Mesendoderm (in vitro differentiated cells): ENCODE measurements around the gene SHC2. TPM values are rescaled to one million over a fixed set of nuclear protein-coding genes. Genes with fewer than 3 reads are reported as not detected.

ENCODE experiments used
- DNase-seq: peaks from one replicate; pipeline ENCODE4 v3.0.0; 2013
- H2AK5ac ChIP-seq: 2 replicates; pipeline ENCODE4 v1.6.1; 2013; ENCODE audit warnings: low read length, inconsistent platforms
- H2BK120ac ChIP-seq: 2 replicates; pipeline ENCODE4 v1.6.1; 2013; ENCODE audit warnings: low read depth, mild to moderate bottlenecking, low read length, moderate library complexity, mixed read lengths
- H2BK15ac ChIP-seq: replicated peaks from 2 replicates; pipeline ENCODE4 v1.6.1; 2013; ENCODE audit warnings: low read depth, mild to moderate bottlenecking, moderate library complexity
- H2BK5ac ChIP-seq: 2 replicates; pipeline ENCODE4 v1.6.1; 2013; ENCODE audit warnings: low read length, inconsistent platforms
- H3K18ac ChIP-seq: 2 replicates; pipeline ENCODE4 v1.6.1; 2013; ENCODE audit warnings: mild to moderate bottlenecking, low read length, mixed read lengths
- H3K23ac ChIP-seq: one replicate; pipeline ENCODE4 v1.6.1; 2013; ENCODE audit warnings: low read length
- H3K27ac ChIP-seq: 2 replicates; pipeline ENCODE4 v1.5.1; 2013; ENCODE audit warnings: low read depth, mild to moderate bottlenecking, inconsistent platforms, low read length, moderate library complexity
- H3K27me3 ChIP-seq: 2 replicates; pipeline ENCODE4 v1.6.1; 2013; ENCODE audit warnings: low read length, control low read depth, mild to moderate bottlenecking, inconsistent platforms; ENCODE audit not compliant: insufficient read depth, poor library complexity
- H3K36me3 ChIP-seq: 2 replicates; pipeline ENCODE4 v1.6.1; 2013; ENCODE audit warnings: low read length, inconsistent platforms; ENCODE audit not compliant: control insufficient read depth, insufficient read depth
- H3K4ac ChIP-seq: one replicate; pipeline ENCODE4 v1.6.1; 2013; ENCODE audit warnings: low read depth, mild to moderate bottlenecking, low read length, moderate library complexity
- H3K4me1 ChIP-seq: 2 replicates; pipeline ENCODE4 v1.6.1; 2013; ENCODE audit warnings: low read depth, low read length, inconsistent platforms; ENCODE audit not compliant: control insufficient read depth
- H3K4me2 ChIP-seq: 2 replicates; pipeline ENCODE4 v1.6.1; 2013; ENCODE audit warnings: low read length
- H3K4me3 ChIP-seq: 2 replicates; pipeline ENCODE4 v1.5.1; 2013; ENCODE audit warnings: mild to moderate bottlenecking, low read length
- H3K56ac ChIP-seq: one replicate; pipeline ENCODE4 v1.6.1; 2013; ENCODE audit warnings: low read length
- H3K79me1 ChIP-seq: 2 replicates; pipeline ENCODE4 v1.6.1; 2013; ENCODE audit warnings: low read length, inconsistent platforms
- H3K79me2 ChIP-seq: 2 replicates; pipeline ENCODE4 v1.6.1; 2013; ENCODE audit warnings: mild to moderate bottlenecking, low read length; ENCODE audit not compliant: control insufficient read depth, insufficient read depth
- H3K9ac ChIP-seq: 2 replicates; pipeline ENCODE4 v1.6.1; 2013; ENCODE audit warnings: low read length, inconsistent platforms
- H4K5ac ChIP-seq: one replicate; pipeline ENCODE4 v1.6.1; 2013; ENCODE audit warnings: low read length
- H4K8ac ChIP-seq: one replicate; pipeline ENCODE4 v1.6.1; 2013; ENCODE audit warnings: low read depth, mild to moderate bottlenecking, control low read depth, low read length, moderate library complexity
- WGBS: extraction: QIAGEN DNeasy Blood & Tissue Kit; methylation state at CpG from one replicate; pipeline ENCODE4 v1.1.7; 2013; ENCODE audit warnings: low lambda C conversion rate, missing lambda C conversion rate; ENCODE audit not compliant: insufficient coverage; ENCODE audit errors: extremely low coverage; 5-methylcytosine and 5-hydroxymethylcytosine counted together
- polyA plus RNA-seq, 2 experiments: library from polyadenylated mRNA; stranded (reverse); fragments of 200-250 nt; gene quantifications; one replicate each; pipeline ENCODE4 v1.2.3, GENCODE V29; 2013

SHC2 gene
- 1.3 TPM for polyA plus RNA-seq (2013, experiment 1 of 2)
- 0.91 TPM for polyA plus RNA-seq (2013, experiment 2 of 2)

GRCh38 chr19:460877-461720 lies at the start of gene SHC2:
Gene SHC2 (minus strand): TSS chr19:461033. CDS start chr19:460996, 37 bp downstream.
- WGBS = no CpG with 5 or more reads among the region's 85 CpGs
- peak within 1 kb of the TSS; percentile 57 for H3K4me2 ChIP-seq
- H2BK120ac ChIP-seq = no peak within 1 kb of the TSS

GRCh38 chr19:508204-509150 lies 47.6 kb upstream of the SHC2 start:
- Histone ChIP-seq H3K4ac (no peak overlapping the region), H2AK5ac (no peak overlapping the region), H3K79me1 (no peaks in the 10 kb centered on the region), H3K18ac (no peak overlapping the region), H3K9ac (peak overlapping the region; percentile 52), H3K4me2 (peak overlapping the region; percentile 97), H4K8ac (no peak overlapping the region), H3K4me1 (peaks cover 6% of the 10 kb centered on the region), H3K4me3 (peak overlapping the region; percentile 63), H3K36me3 (no peaks in the 10 kb centered on the region), H2BK120ac (no peak overlapping the region), H3K79me2 (no peaks in the 10 kb centered on the region), H3K23ac (no peak overlapping the region), H3K27ac (no peak overlapping the region), H4K5ac (no peak overlapping the region), H3K27me3 (no peaks in the 10 kb centered on the region), H2BK5ac (no peak overlapping the region), H2BK15ac (no peak overlapping the region), H3K56ac (peak overlapping the region; percentile 53)
- WGBS = no CpG with 5 or more reads among the region's 32 CpGs
- DNase-seq = no peak

More at GRCh38 chr19:460877-461720, at the start of gene SHC2:
- Histone ChIP-seq H3K23ac (no peak within 1 kb of the TSS), H4K5ac (no peak within 1 kb of the TSS), H2AK5ac (no peak within 1 kb of the TSS), H3K4me1 (no peaks in the 10 kb centered on the region), H3K56ac (peak within 1 kb of the TSS; percentile 78), H2BK5ac (no peak within 1 kb of the TSS), H3K4ac (peak within 1 kb of the TSS; percentile 21), H3K9ac (peak within 1 kb of the TSS; percentile 55), H3K79me2 (no peaks in the 10 kb centered on the region), H3K79me1 (no peaks in the 10 kb centered on the region), H2BK15ac (no peak within 1 kb of the TSS), H3K27ac (no peak within 1 kb of the TSS), H3K18ac (peak within 1 kb of the TSS; percentile 54), H4K8ac (no peak within 1 kb of the TSS), H3K27me3 (peaks cover 3% of the 10 kb centered on the region), H3K4me3 (no peak within 1 kb of the TSS), H3K36me3 (no peaks in the 10 kb centered on the region)
- no peak for DNase-seq

- Histone ChIP-seq H3K79me2 (no peaks in the 10 kb centered on the region), H3K9ac (peak within 1 kb of the TSS; percentile 89), H3K79me1 (no peaks in the 10 kb centered on the region), H3K27me3 (no peaks in the 10 kb centered on the region), H2AK5ac (no peak within 1 kb of the TSS), H2BK120ac (peak within 1 kb of the TSS; percentile 10), H2BK15ac (no peak within 1 kb of the TSS), H4K5ac (no peak within 1 kb of the TSS), H4K8ac (peak within 1 kb of the TSS; percentile 97), H2BK5ac (no peak within 1 kb of the TSS), H3K4me3 (peak within 1 kb of the TSS; percentile 84), H3K4me1 (peaks cover 6% of the 10 kb centered on the region), H3K18ac (peak within 1 kb of the TSS; percentile 78), H3K4me2 (peak within 1 kb of the TSS; percentile 97), H3K23ac (no peak within 1 kb of the TSS), H3K4ac (peak within 1 kb of the TSS; percentile 64), H3K36me3 (no peaks in the 10 kb centered on the region), H3K27ac (peak within 1 kb of the TSS; percentile 78), H3K56ac (peak within 1 kb of the TSS; percentile 97)
- no CpG with 5 or more reads among the region's 81 CpGs for WGBS
- DNase-seq = peak; percentile 88
These were observed 46.7 kb upstream of the SHC2 start, which contains the start of gene TPGS1 for GRCh38 chr19:507286-508203. Gene TPGS1 (plus strand): TSS chr19:507497. CDS start chr19:507507, 10 bp downstream.

GRCh38 chr19:506404-507285 lies 45.8 kb upstream of the SHC2 start:
- no peak overlapping the region for H4K5ac ChIP-seq
- no peak overlapping the region for H2AK5ac ChIP-seq
- WGBS = no CpG with 5 or more reads among the region's 48 CpGs
- H3K23ac ChIP-seq = no peak overlapping the region
- H3K36me3 ChIP-seq = no peaks in the 10 kb centered on the region
- peak overlapping the region; percentile 35 for H3K18ac ChIP-seq
- H3K4ac ChIP-seq = no peak overlapping the region
- no peaks in the 10 kb centered on the region for H3K27me3 ChIP-seq
- DNase-seq = peak; percentile 100
- H3K79me1 ChIP-seq = no peaks in the 10 kb centered on the region
- no peaks in the 10 kb centered on the region for H3K79me2 ChIP-seq
- peak overlapping the region; percentile 78 for H3K27ac ChIP-seq
- H2BK5ac ChIP-seq = no peak overlapping the region
- peak overlapping the region; percentile 84 for H3K4me3 ChIP-seq
- no peak overlapping the region for H2BK15ac ChIP-seq
- peaks cover 6% of the 10 kb centered on the region for H3K4me1 ChIP-seq
- peak overlapping the region; percentile 61 for H3K4me2 ChIP-seq
- peak overlapping the region; percentile 97 for H4K8ac ChIP-seq
- H3K9ac ChIP-seq = peak overlapping the region; percentile 89
- H3K56ac ChIP-seq = peak overlapping the region; percentile 97
- peak overlapping the region; percentile 10 for H2BK120ac ChIP-seq
